ENCODE results near the gene TLDC2.

Gene TLDC2

GRCh38 chr20:36937402-36937770 lies 61.4 kb downstream of the TLDC2 start:
- H3K9me3 ChIP-seq: no peaks in the 10 kb centered on the region
- no peak for TF ChIP-seq Cebpa-rat (IDR thresholded peaks at IDR 0.05)
- H3K27ac ChIP-seq: no peak overlapping the region
- H3K4me1 ChIP-seq: no peaks in the 10 kb centered on the region
- H3K27me3 ChIP-seq: no peaks in the 10 kb centered on the region
- no peak overlapping the region for H3K4me2 ChIP-seq
- H3K36me3 ChIP-seq: no peaks in the 10 kb centered on the region
- H3K4me3 ChIP-seq: no peak overlapping the region
- H3K9ac ChIP-seq: no peak overlapping the region
- H4K20me1 ChIP-seq: no peaks in the 10 kb centered on the region

- Histone ChIP-seq H3K9ac (no peak overlapping the region), H3K9me3 (no peaks in the 10 kb centered on the region), H3K27ac (no peak overlapping the region), H3K36me3 (no peaks in the 10 kb centered on the region), H3K4me2 (no peak overlapping the region), H4K20me1 (no peaks in the 10 kb centered on the region), H3K4me3 (no peak overlapping the region), H3K4me1 (no peaks in the 10 kb centered on the region), H3K27me3 (no peaks in the 10 kb centered on the region)
- no peak for TF ChIP-seq Cebpa-rat (IDR thresholded peaks at IDR 0.05)
These were observed 65.5 kb downstream of the TLDC2 start for GRCh38 chr20:36941401-36941835.
